SK-N-SH treated with all-trans-retinoic acid at 6 μM for 48 hours (cell line): Measurements from ENCODE around the gene IMMP2L.

Experiments used
- PPARA ChIP-seq: fragments of 250-450 bp; sonication (Bioruptor Pico); IDR thresholded peaks from 2 replicates; pipeline ENCODE4 v1.5.0; 2020; ENCODE audit warnings: mild to moderate bottlenecking, borderline replicate concordance
- ZC3H10 ChIP-seq: fragments of 250-450 bp; sonication (Bioruptor Pico); IDR thresholded peaks from 2 replicates; pipeline ENCODE4 v1.5.1; 2021; ENCODE audit warnings: mild to moderate bottlenecking, moderate library complexity
- ZFP30 ChIP-seq: fragments of 450-650 bp; formaldehyde crosslinking; IDR thresholded peaks from 2 replicates; pipeline ENCODE4 v1.5.0; 2022; ENCODE audit warnings: mild to moderate bottlenecking, moderate library complexity
- ZNF8 ChIP-seq: fragments of 450-650 bp; formaldehyde crosslinking; IDR thresholded peaks from 2 replicates; pipeline ENCODE4 v1.5.0; 2020; ENCODE audit warnings: mild to moderate bottlenecking, moderate library complexity

GRCh38 chr7:111414374-111414773, 147.9 kb downstream of the IMMP2L start:
- no peak for TF ChIP-seq ZNF8
- no peak for TF ChIP-seq ZFP30 (CRISPR knock-in tag)
- no peak for TF ChIP-seq PPARA
- no peak for TF ChIP-seq ZC3H10
